SK-N-SH treated with all-trans-retinoic acid at 6 μM for 48 hours (cell line): ENCODE measurements around the gene OR51D1.

Experiments
- ATAC-seq: fragments of 200-7000 bp; cut with Tn5 transposase; 3 replicates; pipeline ENCODE4 v1.9.1; 2020; ENCODE audit warnings: mild to moderate bottlenecking, moderate library complexity
- BACH2 ChIP-seq: fragments of 250-450 bp; sonication (Bioruptor Pico); IDR thresholded peaks from 2 replicates; pipeline ENCODE4 v1.9.0; 2021; ENCODE audit warnings: mild to moderate bottlenecking, borderline replicate concordance
- CSDC2 ChIP-seq: fragments of 250-450 bp; sonication (Bioruptor Pico); IDR thresholded peaks from 2 replicates; pipeline ENCODE4 v1.5.0; 2020; ENCODE audit warnings: mild to moderate bottlenecking, moderate library complexity
- CSRNP3 ChIP-seq: fragments of 250-450 bp; sonication (Bioruptor Pico); IDR thresholded peaks from 2 replicates; pipeline ENCODE4 v1.5.1; 2021; ENCODE audit warnings: mild to moderate bottlenecking, moderate library complexity
- GLIS3 ChIP-seq: fragments of 250-450 bp; sonication (Bioruptor Pico); IDR thresholded peaks from 2 replicates; pipeline ENCODE4 v1.5.0; 2020; ENCODE audit warnings: mild to moderate bottlenecking, moderate library complexity
- ISL1 ChIP-seq: fragments of 250-450 bp; sonication (Bioruptor Pico); IDR thresholded peaks from 2 replicates; pipeline ENCODE4 v2.1.2; 2022; ENCODE audit warnings: mild to moderate bottlenecking, moderate library complexity
- OSR1 ChIP-seq: fragments of 250-450 bp; sonication (Bioruptor Pico); IDR thresholded peaks from 2 replicates; pipeline ENCODE4 v1.8.0; 2022; ENCODE audit warnings: moderate library complexity, mild to moderate bottlenecking, inconsistent platforms
- POU6F1 ChIP-seq: fragments of 250-450 bp; sonication (Bioruptor Pico); IDR thresholded peaks from 2 replicates; pipeline ENCODE4 v1.8.0; 2021; ENCODE audit warnings: low read depth, mild to moderate bottlenecking, moderate library complexity, borderline replicate concordance
- PPARA ChIP-seq: fragments of 250-450 bp; sonication (Bioruptor Pico); IDR thresholded peaks from 2 replicates; pipeline ENCODE4 v1.5.0; 2020; ENCODE audit warnings: mild to moderate bottlenecking, borderline replicate concordance
- RARB ChIP-seq: fragments of 250-450 bp; sonication (Bioruptor Pico); IDR thresholded peaks from 2 replicates; pipeline ENCODE4 v1.8.0; 2021; ENCODE audit warnings: mild to moderate bottlenecking, moderate library complexity
- SNAI2 ChIP-seq: fragments of 250-450 bp; sonication (Bioruptor Pico); IDR thresholded peaks from 2 replicates; pipeline ENCODE4 v1.5.0; 2020; ENCODE audit warnings: mild to moderate bottlenecking, moderate library complexity
- TCF4 ChIP-seq: fragments of 250-450 bp; sonication (Bioruptor Pico); IDR thresholded peaks from 2 replicates; pipeline ENCODE4 v1.8.0; 2021; ENCODE audit warnings: mild to moderate bottlenecking, moderate library complexity, borderline replicate concordance
- TOX ChIP-seq: fragments of 250-450 bp; sonication (Bioruptor Pico); IDR thresholded peaks from 2 replicates; pipeline ENCODE4 v1.8.0; 2021; ENCODE audit warnings: mild to moderate bottlenecking, moderate library complexity, borderline replicate concordance
- TSHZ2 ChIP-seq: fragments of 250-450 bp; sonication (Bioruptor Pico); IDR thresholded peaks from 2 replicates; pipeline ENCODE4 v1.5.0; 2020; ENCODE audit warnings: mild to moderate bottlenecking, moderate library complexity
- ZC3H10 ChIP-seq: fragments of 250-450 bp; sonication (Bioruptor Pico); IDR thresholded peaks from 2 replicates; pipeline ENCODE4 v1.5.1; 2021; ENCODE audit warnings: mild to moderate bottlenecking, moderate library complexity
- ZFP3 ChIP-seq: fragments of 250-450 bp; sonication (Bioruptor Pico); IDR thresholded peaks from 2 replicates; pipeline ENCODE4 v1.5.0; 2020; ENCODE audit warnings: mild to moderate bottlenecking, moderate library complexity
- ZFP30 ChIP-seq: fragments of 450-650 bp; formaldehyde crosslinking; IDR thresholded peaks from 2 replicates; pipeline ENCODE4 v1.5.0; 2022; ENCODE audit warnings: mild to moderate bottlenecking, moderate library complexity
- ZNF565 ChIP-seq: fragments of 450-650 bp; formaldehyde crosslinking; conservative IDR thresholded peaks from 2 replicates; pipeline ENCODE4 v1.5.0; 2020; ENCODE audit warnings: low read depth, mild to moderate bottlenecking, moderate library complexity
- ZNF70 ChIP-seq: fragments of 450-650 bp; formaldehyde crosslinking; IDR thresholded peaks from 2 replicates; pipeline ENCODE4 v1.5.0; 2020; ENCODE audit warnings: mild to moderate bottlenecking, moderate library complexity
- ZNF8 ChIP-seq: fragments of 450-650 bp; formaldehyde crosslinking; IDR thresholded peaks from 2 replicates; pipeline ENCODE4 v1.5.0; 2020; ENCODE audit warnings: mild to moderate bottlenecking, moderate library complexity
- TF ChIP-seq, protein P1 (sequence below): fragments of 250-450 bp; sonication (Bioruptor Pico); IDR thresholded peaks from 2 replicates; pipeline ENCODE4 v1.8.0; 2020; ENCODE audit warnings: mild to moderate bottlenecking, moderate library complexity, borderline replicate concordance
- TF ChIP-seq, protein P2 (sequence below): fragments of 250-450 bp; sonication (Bioruptor Pico); IDR thresholded peaks from 2 replicates; pipeline ENCODE4 v1.5.1; 2020; ENCODE audit warnings: low read depth, mild to moderate bottlenecking, moderate library complexity

The OR51D1 gene

DNA sequence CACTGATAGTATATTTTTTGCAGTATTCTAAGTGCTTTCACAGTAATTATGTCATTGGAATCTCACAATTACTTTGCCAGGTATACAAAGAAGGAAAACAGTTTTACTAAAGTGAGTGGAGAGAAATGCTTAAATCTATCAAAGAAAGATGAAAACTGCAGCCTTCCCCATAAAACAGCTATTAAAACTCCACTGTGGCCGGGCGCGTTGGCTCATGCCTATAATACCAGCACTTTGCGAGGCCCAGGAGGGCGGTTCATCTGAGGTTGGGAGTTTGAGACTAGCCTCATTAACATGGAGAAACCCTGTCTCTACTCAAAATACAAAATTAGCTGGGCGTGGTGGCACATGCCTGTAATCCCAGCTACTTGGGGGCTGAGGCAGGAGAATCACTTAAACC, 25.6 kb downstream of the OR51D1 start:
- no peak for ATAC-seq
- TF ChIP-seq TCF4 (no peak), CSRNP3 (no peak), ZNF565 (CRISPR knock-in tag) (no peak)

DNA sequence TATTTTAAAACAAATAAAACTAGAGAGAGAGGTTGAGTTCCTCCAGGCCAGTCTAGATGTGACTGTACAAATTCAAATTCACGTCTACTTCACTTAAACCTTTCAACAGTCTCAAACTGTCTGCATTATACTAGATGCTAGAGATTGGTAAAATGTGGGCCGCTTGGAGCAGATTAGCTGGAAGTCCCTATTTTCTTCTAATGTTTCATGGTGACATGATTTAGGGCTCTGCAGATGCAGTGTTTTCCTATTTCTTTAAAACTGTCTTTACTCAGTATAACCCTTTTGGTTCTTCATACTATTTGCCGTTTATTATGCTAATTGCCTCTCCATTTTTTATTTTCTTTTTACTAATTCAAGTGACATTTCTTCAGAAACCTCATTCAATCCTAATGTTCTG, 26.9 kb downstream of the OR51D1 start:
- no peak for TF ChIP-seq GLIS3 (CRISPR knock-in tag)
- TF ChIP-seq POU6F1, result no peak
- no peak for TF ChIP-seq OSR1 (CRISPR knock-in tag)
- TF ChIP-seq CSRNP3, result no peak
- TF ChIP-seq, protein P1, sequence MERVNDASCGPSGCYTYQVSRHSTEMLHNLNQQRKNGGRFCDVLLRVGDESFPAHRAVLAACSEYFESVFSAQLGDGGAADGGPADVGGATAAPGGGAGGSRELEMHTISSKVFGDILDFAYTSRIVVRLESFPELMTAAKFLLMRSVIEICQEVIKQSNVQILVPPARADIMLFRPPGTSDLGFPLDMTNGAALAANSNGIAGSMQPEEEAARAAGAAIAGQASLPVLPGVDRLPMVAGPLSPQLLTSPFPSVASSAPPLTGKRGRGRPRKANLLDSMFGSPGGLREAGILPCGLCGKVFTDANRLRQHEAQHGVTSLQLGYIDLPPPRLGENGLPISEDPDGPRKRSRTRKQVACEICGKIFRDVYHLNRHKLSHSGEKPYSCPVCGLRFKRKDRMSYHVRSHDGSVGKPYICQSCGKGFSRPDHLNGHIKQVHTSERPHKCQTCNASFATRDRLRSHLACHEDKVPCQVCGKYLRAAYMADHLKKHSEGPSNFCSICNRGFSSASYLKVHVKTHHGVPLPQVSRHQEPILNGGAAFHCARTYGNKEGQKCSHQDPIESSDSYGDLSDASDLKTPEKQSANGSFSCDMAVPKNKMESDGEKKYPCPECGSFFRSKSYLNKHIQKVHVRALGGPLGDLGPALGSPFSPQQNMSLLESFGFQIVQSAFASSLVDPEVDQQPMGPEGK (CRISPR knock-in tag), result no peak
- TF ChIP-seq ZFP3, result no peak
- TF ChIP-seq TCF4, result no peak
- TF ChIP-seq RARB (CRISPR knock-in tag), result no peak
- no peak for TF ChIP-seq PPARA (CRISPR knock-in tag)
- no peak for TF ChIP-seq ZC3H10 (CRISPR knock-in tag)
- TF ChIP-seq BACH2 (CRISPR knock-in tag), result no peak
- TF ChIP-seq ZNF8, result no peak
- TF ChIP-seq ZNF565 (CRISPR knock-in tag), result no peak
- no peak for TF ChIP-seq CSDC2 (CRISPR knock-in tag)
- TF ChIP-seq, protein P2, sequence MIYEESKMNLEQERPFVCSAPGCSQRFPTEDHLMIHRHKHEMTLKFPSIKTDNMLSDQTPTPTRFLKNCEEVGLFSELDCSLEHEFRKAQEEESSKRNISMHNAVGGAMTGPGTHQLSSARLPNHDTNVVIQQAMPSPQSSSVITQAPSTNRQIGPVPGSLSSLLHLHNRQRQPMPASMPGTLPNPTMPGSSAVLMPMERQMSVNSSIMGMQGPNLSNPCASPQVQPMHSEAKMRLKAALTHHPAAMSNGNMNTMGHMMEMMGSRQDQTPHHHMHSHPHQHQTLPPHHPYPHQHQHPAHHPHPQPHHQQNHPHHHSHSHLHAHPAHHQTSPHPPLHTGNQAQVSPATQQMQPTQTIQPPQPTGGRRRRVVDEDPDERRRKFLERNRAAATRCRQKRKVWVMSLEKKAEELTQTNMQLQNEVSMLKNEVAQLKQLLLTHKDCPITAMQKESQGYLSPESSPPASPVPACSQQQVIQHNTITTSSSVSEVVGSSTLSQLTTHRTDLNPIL, result no peak
- no peak for TF ChIP-seq ISL1 (CRISPR knock-in tag)
- no peak for TF ChIP-seq ZNF70 (CRISPR knock-in tag)
- TF ChIP-seq ZFP30 (CRISPR knock-in tag), result no peak
- no peak for TF ChIP-seq TSHZ2 (CRISPR knock-in tag)
- no peak for ATAC-seq

DNA sequence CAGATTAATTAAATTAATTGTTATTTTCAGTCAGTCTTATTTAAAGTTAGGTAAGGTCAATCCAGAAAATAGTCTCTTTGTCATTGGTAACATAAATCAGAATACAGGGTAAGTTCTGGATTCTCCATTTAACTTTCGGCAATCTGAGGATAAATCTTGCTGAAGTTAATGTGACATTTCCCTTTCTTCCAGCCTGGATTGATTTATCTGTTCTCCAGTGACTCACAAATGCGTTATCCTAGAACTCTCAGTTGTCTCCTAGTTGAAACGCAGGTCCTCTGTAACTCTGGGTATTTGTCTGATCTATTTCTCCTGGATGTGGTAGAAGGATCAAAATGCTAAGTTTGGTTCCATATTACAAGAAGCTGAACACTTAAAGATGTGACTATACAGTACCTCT, 27.5 kb downstream of the OR51D1 start:
- TF ChIP-seq CSRNP3, result no peak
- no peak for TF ChIP-seq GLIS3 (CRISPR knock-in tag)
- no peak for TF ChIP-seq ZNF565 (CRISPR knock-in tag)
- TF ChIP-seq BACH2 (CRISPR knock-in tag), result no peak
- TF ChIP-seq CSDC2 (CRISPR knock-in tag), result no peak
- no peak for TF ChIP-seq ZNF70 (CRISPR knock-in tag)
- no peak for TF ChIP-seq ZFP3
- TF ChIP-seq SNAI2 (CRISPR knock-in tag), result no peak
- no peak for TF ChIP-seq PPARA (CRISPR knock-in tag)
- TF ChIP-seq TOX (CRISPR knock-in tag), result no peak
- TF ChIP-seq ZNF8, result no peak
- no peak for TF ChIP-seq TCF4
- TF ChIP-seq TSHZ2 (CRISPR knock-in tag), result no peak
- no peak for TF ChIP-seq RARB (CRISPR knock-in tag)
- TF ChIP-seq ZC3H10 (CRISPR knock-in tag), result no peak
- TF ChIP-seq, all 23 proteins: peak for 0
- no peak for ATAC-seq
